H1 (cell line): ENCODE results near the gene SLC22A14. TPM values are rescaled to one million over a fixed set of nuclear protein-coding genes. Genes with fewer than 3 reads are reported as not detected.

Source experiments
- EP300 ChIP-seq, 2 experiments: IDR thresholded peaks; 1 replicate in 1 of 2; 2 replicates in 1 of 2; pipeline ENCODE4 v1.6.1; 2011 to 2012; ENCODE audit warnings: low read depth in 2 of 2, low read length in 2 of 2, mild to moderate bottlenecking in 2 of 2, borderline replicate concordance in 1 of 2, inconsistent platforms in 1 of 2, moderate library complexity in 1 of 2
- GABPA ChIP-seq: IDR thresholded peaks from 2 replicates; pipeline ENCODE4 v1.6.1; 2011; ENCODE audit warnings: mild to moderate bottlenecking, low read length, moderate library complexity, borderline replicate concordance; ENCODE audit not compliant: insufficient read depth
- HDAC6 ChIP-seq: IDR thresholded peaks from one replicate; pipeline ENCODE4 v1.7.1; 2012; ENCODE audit warnings: low read depth, mild to moderate bottlenecking, inconsistent platforms, low read length, moderate library complexity
- KDM1A ChIP-seq: fragments of 200-600, 300-600 bp; sonication (generic); IDR thresholded peaks from 2 replicates; pipeline ENCODE4 v1.7.1; 2016; ENCODE audit warnings: mild to moderate bottlenecking, low read length, borderline replicate concordance
- NANOG ChIP-seq: IDR thresholded peaks from 2 replicates; pipeline ENCODE4 v1.6.1; 2011; ENCODE audit warnings: low read length, low read depth, mild to moderate bottlenecking, inconsistent platforms; ENCODE audit not compliant: insufficient read depth, poor library complexity, severe bottlenecking
- POLR2AphosphoS5 ChIP-seq: IDR thresholded peaks from 2 replicates; pipeline ENCODE4 v1.6.1; 2011; ENCODE audit warnings: low read depth, low read length
- RAD21 ChIP-seq, 2 experiments: IDR thresholded peaks in 1 of 2; conservative IDR thresholded peaks in 1 of 2; 2 replicates each; pipeline ENCODE4 v1.6.1; 2011; ENCODE audit warnings: low read depth in 2 of 2, low read length in 2 of 2, improper control_type of control experiment in 1 of 2, inconsistent platforms in 1 of 2, mild to moderate bottlenecking in 1 of 2, moderate library complexity in 1 of 2
- SIRT6 ChIP-seq: IDR thresholded peaks from one replicate; pipeline ENCODE4 v1.7.1; 2012; ENCODE audit warnings: low read length, inconsistent platforms
- TEAD4 ChIP-seq: IDR thresholded peaks from 2 replicates; pipeline ENCODE4 v1.6.1; 2012; ENCODE audit warnings: low read depth, low read length, inconsistent platforms, mixed read lengths
- polyA plus RNA-seq, 7 experiments: library from polyadenylated mRNA; depleted of rRNA in 3 of 7; stranded (reverse) in 5 of 7; unstranded in 2 of 7; fragments of >200 nt in 5 of 7; fragments of 200-250 nt in 2 of 7; gene quantifications; 1 replicate in 5 of 7; 2 replicates in 1 of 7; 4 replicates in 1 of 7; pipeline versions ENCODE4 v1.2.1 to v1.2.3, GENCODE V29; 2011 to 2013; ENCODE audit warnings: missing spikeins in 2 of 7, mixed read lengths in 2 of 7
- total RNA-seq: library from RNA; stranded (reverse); fragmentation: NEBNext Ultra II Directional; extraction: Animal tissue kit (Norgen Biotek cat#: 25700); gene quantifications from 2 replicates; pipeline ENCODE4 v1.2.1, GENCODE V29; 2021

SLC22A14 gene
- total and polyA plus RNA-seq, 2 of the 8 experiments (the other 6 are each of a cell fraction or from before 2014, with no cell fraction given) = 0.03 TPM; not detected in 1

GRCh38 chr3:38323060-38323459 is 41.0 kb downstream of the SLC22A14 start (continued):
- TF ChIP-seq SIRT6 (no peak), GABPA (no peak), HDAC6 (no peak), RAD21 (IDR thresholded peaks at IDR 0.05 in 1 of 2, conservative IDR thresholded peaks at IDR 0.05 in 1 of 2; ENCODE audit: low read depth in 2 of 2, low read length in 2 of 2) (no peak), EP300 (IDR thresholded peaks at IDR 0.05; ENCODE audit: borderline replicate concordance in 1 of 2, low read depth in 2 of 2, low read length in 2 of 2) (no peak), KDM1A (no peak), TEAD4 (no peak), NANOG (no peak), POLR2AphosphoS5 (no peak)
